HS-27A (cell line): ENCODE measurements around the gene PLPPR2.
A peak's percentile ranks its signal among the peaks of the same experiment; 100 is the strongest.
"Not testable (repeated sequence)": the region's sequence is repeated elsewhere in the genome, so short reads cannot be mapped to it uniquely, and the experiment has no call there.

Experiments used
- DNase-seq: peaks from one replicate; pipeline ENCODE4 v3.0.0-alpha.2; 2012; ENCODE audit warnings: low read depth, missing footprints

Gene PLPPR2

DNA sequence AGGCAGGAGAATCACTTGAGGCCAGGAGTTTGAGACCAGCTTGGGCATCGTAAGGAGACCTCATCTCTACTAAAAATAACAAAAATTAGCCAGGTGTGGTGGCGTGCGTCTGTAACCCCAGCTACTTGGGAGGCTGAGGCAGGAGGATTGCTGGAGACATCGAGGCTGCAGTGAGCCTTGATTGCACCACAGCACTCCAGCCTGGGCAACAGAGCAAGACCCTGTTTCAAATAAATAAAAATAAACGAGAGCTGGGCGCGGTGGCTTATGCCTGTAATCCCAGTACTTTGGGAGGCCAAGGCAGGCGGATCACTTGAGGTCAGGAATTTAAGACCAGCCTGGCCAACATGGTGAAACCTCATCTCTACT, 15.1 kb upstream of the PLPPR2 start:
- not testable (repeated sequence) for DNase-seq

DNA sequence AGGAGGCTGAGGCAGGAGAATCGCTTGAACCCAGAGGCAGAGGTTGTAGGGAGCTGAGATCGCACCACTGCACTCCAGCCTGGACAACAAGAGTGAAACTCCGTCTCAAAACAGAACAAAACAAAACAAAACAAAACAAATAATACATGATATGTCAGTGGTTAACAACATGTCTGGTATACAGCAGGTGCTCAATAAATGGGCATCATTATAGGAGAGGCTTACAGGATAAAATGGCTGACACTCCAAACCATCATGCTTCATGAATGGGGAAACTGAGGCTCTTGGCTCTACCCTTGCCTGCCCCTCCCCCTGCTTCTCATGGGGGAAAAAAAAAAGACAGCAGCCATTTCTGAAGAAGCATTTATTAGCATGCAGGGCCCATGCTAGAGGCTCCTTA, 12.8 kb upstream of the PLPPR2 start:
- no peak for DNase-seq

DNA sequence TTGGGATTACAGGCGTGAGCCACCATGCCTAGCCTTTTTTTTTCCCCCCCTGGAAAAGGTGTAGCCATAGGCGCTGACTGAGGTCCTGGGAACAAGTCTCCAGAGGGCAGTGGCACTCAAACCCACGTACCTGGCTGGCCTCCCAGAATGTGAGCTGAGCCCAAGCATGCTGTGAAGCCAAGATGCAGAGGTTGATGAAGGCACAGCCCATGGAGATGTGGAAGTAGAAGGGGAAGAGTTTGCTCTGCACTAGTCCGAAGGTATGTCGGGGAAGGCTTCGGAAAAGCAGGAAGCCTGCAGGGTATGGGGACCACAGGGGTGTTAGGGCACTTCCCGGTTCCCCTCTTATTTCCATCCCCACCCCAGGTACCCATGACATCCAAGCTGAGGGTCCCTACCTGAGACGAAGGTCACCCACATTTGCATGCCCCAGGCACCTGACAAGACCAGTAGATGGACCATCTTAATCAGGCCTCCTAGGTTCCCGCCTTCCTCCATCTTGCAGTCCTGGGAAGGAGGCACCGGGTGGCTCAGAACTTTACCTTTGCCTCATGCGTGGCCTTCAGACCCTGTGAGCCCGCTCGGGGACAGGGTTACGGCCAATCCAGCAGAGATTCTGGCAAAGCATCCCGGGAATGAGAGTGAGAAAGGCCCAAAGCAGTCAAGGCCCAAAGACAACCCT, 10.0 kb upstream of the PLPPR2 start:
- no peak for DNase-seq

DNA sequence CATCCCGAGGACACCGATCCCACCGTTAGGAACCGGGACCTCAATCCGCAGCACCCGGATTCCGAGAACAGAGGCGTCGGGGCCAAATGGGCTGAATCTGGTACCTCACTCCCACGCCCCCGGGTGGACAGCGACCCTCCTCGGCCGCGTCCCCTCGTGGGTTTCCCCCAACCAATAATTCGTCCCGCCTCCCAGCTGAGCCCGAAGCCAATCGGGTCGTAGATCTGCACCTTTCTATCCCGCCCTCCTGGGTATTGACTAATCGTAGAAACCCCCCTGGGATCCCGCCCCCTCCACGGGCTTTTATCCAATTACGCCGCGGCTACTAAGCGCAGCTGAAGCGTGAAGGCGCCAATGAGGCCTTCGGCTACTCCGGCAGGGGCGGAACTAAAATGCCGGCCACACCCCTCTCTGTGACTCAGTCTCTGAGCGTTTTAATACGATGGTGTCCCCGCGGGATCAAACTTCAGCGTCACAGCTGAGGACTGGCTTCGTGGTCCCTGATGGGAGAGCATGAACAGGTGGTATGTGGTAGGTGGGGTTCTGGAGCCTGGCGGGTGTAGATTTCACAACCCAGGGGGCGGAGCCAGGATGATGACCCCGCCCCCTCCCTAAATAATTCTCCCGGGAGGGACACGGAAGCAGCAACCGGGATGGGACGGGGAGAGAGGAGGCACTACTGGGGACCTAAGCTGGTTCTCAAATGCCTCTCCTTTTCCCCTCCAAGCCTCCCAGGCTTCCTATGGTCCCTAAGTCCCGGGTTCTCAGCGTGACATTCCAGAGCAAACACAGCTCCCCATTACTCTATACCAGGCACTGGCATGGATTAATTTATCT, 8.9 kb upstream of the PLPPR2 start, which contains the start of the genes CCDC159 and TMEM205:
TSS of gene CCDC159 (plus strand) at position 416 of the 837 bp plus-strand sequence. CDS start at position 504, 88 bp downstream.
TSS of gene TMEM205 (minus strand) at position 165 of the 837 bp plus-strand sequence. CDS start 649 bp downstream, outside the sequence.
- peak; percentile 98 for DNase-seq

DNA sequence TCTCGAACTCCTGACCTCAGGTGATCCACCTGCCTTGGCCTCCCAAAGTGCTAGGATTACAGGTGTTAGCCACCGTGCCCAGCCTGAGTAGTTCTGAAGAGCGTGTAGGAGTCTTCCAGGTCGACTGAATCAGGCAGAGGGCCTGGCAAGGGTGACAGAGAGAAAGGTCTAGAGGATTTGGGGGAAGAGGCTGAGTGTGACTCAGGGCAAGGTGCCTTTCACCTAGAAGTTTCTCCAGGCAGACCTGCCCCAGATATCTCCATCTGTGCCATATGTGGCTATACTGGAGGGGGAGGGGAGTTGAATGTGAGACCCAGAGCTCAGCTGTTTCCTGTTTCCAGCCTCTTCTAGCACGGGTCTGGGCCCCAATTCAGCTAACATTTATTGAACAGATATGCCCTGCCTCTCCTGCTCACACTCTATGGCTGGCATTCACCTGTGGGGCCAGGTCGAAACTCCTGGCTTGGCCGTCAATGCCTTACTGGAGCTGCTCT, 7.6 kb upstream of the PLPPR2 start:
- DNase-seq, result no peak

DNA sequence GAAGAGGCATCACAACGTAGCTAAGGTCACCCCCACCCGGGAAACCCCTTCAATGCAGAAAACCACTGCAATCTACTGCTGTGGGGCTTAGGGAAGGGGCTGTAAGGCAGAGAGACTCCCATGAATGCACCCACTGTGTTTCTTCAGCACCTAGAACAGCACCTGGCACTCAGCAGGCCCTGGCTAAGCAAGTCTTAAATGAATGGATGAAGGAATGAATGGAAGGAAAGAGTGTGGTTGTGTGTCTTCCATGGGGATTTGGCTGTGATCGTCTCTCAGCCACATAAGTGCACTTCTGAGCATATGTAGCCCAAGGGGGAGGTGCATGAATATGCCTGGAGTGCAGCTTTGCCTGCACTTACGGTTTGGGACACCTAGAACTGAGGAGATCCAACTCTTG, 6.1 kb upstream of the PLPPR2 start:
- DNase-seq, result no peak

DNA sequence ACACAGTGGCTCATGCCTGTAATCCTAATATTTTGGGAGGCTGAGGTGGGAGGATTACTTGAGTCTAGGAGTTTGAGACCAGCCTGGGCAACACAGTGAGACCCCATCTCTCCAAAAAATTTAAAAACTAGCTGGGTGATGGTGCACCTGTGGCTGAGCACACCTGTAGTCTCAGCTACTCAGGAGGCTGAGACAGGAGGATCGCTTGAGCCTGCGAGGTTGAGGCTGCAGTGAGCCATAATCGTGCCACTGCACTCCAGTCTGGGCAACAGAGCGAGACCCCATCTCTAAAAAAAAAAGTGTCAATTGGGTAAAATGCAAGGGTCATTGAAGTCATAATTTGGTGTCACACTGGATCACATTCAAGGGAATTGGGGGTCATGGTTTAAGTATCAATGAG, 1.1 kb upstream of the PLPPR2 start:
- DNase-seq, result not testable (repeated sequence)

DNA sequence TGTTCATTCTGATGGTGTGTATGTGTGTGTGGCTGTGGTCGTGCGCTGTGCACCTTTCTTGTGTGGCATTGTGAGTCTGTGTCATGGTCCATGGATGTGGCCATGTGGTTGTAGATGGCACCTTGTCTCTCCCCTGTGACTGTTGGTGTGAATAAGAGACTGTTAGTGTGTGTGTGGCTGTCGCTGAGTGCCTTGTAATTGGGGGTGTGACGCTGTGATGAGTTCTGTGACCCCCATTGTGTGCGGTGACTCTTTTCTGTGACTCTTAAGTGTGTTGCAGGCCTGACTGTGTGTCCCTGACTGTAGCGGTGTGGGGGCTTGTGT, 804 bp downstream of the PLPPR2 start:
- no peak for DNase-seq

DNA sequence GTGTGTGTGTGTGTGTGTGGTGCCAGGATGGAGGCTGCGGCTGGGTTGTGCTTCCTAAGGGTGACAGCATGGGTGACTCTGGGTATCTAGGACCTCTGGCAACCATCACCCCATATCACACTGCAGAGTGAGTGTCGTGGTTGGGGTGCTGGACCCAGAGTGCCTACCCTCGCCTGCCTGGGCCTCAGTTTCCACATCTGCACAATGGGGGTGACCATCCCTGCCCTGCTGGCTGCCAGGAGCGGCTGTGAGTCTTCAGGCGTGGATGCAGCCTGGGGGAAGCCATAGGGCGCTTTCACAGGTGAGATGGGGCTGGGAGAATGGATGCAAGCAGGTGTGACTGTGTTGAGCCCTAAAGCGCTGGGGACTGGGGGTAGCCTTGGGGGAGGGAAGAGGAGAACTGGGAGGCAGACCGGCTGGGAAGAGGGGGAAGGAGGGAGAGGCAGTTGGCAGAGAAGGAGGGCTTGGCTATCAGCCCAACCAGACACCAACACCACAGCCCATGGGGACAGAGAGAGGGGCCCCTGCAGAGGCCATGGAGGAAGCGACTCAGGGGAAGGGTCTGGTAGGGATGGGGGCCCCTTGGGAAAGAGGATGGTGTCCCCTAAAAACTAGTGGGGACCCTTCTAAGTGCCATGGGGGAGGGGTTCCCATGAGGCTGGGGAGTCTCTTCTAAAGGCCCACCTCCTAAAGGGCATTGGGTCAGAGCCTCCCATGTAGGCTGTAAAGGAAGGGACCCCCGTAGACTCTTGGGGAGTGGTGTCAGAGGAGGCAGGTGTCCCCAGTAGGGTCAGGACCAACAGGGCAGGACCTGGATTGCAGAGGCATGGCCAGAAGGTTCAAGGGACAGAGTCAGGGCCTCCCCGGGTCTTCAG, 1.7 kb downstream of the PLPPR2 start:
- DNase-seq, result no peak

DNA sequence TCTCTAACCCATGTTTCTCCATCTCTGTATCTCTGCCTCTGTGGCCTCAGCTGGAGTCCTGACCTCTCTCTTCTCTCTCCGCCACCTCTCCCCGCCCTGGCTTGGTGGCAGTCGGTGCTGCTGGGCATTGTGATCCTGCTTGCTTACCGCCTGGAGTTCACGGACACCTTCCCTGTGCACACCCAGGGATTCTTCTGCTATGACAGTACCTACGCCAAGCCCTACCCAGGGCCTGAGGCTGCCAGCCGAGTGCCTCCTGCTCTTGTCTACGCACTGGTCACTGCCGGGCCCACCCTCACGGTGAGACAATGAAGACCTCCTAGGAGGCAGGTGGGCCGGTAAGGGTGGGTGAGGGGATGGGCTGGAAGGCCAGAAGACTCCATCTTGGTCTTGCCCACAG, 4.2 kb downstream of the PLPPR2 start:
- DNase-seq, result no peak

DNA sequence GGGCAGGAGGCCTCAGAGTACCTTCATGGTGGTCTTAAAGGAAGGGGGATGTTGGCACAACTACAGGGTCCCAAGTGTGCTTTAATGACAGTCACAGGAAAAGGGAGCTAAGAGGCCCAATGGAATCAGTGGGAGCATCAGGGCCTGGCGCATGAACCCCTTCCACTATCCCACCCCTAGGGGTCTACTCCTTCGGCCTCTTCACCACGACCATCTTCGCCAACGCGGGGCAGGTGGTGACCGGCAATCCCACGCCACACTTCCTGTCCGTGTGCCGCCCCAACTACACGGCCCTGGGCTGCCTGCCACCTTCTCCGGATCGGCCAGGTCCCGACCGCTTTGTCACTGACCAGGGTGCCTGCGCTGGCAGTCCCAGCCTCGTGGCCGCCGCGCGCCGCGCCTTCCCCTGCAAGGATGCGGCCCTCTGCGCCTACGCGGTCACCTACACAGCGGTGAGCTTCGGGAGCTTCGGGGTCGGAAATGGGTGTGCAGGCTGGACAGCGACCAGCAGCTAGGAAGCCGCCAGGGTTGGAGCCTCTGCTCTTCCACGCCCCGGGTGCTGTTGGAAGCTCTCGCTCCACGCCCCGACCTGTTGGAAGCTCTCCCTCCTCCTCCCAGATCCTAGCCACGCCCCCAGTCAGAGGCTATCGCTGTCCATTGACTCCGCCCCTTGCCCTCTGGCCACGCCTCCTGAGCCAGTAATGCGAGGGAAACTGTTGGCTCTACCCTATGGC, 6.0 kb downstream of the PLPPR2 start:
- DNase-seq, result no peak

DNA sequence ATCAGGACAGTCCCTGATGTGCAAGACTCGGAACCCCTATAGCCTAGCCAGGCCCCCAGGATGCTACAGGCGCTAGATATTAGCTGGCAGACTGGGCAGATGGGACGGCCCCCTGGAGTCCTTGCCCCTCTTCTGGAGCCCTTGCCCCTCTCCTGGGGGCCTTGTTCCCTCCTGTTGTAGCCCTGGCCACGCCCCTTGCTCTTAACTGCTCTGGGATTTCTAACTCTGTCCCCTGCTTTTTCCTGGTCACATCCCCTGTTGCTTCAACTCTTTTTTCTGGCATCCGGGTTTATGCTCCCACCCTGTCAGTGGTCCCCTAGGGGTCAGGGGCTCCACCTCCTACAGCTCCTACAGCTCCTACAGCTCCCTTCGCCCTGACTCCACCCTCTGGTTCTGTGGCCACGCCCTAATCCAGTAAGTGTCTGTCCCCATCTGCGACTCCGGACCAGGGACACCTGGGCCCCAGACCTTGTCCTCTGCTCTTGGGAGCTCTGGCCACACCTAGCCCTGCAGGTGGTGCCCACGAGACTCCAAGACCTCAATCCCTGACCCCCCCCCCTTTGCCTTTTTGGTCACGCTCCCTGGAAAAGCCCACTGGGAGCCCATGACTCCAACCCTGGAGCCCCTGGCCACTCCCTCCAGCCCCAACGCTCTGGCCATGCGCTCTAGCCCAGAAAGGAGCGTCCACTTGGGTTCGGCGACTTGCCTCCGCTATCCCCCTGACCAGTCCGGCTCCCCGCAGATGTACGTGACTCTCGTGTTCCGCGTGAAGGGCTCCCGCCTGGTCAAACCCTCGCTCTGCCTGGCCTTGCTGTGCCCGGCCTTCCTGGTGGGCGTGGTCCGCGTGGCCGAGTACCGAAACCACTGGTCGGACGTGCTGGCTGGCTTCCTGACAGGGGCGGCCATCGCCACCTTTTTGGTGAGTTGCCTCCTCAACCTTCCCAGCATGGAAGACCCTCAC, 6.8 kb downstream of the PLPPR2 start:
- DNase-seq, result no peak

DNA sequence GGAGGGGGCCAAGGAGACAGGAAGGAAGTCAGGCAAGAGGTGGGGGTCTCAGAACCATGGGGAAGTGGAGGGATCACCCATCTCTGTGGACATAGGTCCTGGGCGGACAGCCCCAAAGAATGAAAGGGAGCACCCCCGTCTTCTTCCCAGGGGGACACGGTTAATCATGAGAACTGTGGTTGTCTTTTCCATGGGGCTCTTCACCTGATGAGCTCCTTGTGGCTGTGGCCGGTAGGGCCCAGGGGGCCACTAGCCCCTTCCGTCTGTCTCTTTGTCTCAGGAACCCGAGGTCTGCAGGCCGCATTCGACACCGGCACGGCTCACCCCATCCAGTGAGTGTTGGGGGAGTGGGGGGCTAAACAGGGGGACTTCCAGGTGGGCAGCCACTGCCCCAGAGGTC, 8.6 kb downstream of the PLPPR2 start:
- DNase-seq, result no peak

DNA sequence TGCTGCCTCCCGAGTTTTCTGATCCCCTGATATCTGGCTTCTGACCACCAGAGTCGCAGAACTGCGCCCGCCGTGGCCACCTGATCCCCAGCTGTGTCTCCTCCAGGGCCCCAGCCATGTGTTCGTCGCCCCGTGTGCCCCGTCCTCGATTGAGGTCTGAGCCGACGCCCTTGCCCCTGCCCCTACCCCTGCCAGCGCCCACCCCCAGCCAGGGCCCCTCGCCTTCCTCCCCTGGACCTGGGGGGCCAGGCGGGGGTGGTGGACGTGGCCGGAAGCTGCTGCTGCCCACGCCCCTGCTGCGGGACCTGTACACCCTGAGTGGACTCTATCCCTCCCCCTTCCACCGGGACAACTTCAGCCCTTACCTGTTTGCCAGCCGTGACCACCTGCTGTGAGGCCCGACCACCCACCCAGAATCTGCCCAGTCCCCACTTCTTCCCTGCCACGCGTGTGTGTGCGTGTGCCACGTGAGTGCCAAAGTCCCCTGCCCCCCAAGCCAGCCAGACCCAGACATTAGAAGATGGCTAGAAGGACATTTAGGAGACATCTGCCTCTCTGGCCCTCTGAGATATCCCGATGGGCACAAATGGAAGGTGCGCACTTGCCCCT, 9.2 kb downstream of the PLPPR2 start:
- DNase-seq, result no peak

DNA sequence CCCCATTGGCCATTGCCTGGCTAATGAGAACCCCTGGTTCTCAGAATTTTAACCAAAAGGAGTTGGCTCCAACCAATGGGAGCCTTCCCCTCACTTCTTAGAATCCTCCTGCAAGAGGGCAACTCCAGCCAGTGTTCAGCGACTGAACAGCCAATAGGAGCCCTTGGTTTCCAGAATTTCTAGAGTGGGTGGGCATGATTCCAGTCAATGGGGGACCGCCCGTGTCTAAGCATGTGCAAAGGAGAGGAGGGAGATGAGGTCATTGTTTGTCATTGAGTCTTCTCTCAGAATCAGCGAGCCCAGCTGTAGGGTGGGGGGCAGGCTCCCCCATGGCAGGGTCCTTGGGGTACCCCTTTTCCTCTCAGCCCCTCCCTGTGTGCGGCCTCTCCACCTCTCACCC, 9.7 kb downstream of the PLPPR2 start:
- no peak for DNase-seq

DNA sequence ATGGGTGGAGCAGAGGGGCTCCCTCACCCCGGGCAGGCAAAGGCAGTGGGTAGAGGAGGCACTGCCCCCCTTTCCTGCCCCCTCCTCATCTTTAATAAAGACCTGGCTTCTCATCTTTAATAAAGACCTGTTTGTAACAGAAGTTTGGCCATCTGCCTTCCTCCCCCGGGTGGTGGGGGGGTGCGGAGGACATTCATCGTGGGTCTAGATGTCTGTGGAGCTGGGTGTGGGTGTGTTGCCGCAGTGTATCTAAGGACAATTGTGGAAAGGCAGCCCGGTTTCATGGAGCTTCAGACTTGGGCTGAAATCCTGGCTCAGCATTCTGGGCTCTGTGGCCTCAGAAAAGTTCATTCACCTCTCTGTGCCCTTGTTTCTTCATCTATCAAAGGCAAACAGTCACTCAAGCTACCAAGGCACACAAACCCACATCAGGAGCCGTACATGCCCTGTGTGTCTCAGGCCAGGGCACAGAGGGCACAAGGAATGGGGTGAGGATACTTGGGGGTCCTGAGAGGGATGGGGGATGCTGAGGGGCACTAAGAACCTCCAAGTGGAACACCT, 10.4 kb downstream of the PLPPR2 start:
- no peak for DNase-seq

DNA sequence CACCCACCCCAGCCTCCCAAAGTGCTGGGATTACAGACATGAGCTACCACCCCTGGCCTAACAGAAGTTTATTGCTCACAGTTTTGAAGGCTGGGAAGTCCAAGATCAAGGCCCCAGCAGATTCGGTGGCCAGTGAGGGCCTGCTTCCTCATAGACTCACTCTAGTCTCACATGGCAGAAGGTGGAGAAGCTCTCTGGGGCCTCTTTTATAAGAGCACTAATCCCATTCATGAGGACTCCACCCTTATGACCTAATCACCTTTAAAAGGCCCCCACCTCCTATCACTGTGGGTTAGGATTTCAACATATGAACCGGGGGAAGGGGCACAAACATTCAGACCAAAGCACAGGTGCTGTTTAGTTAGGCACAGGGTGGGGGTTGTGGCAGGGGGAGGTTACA, 12.3 kb downstream of the PLPPR2 start:
- no peak for DNase-seq

DNA sequence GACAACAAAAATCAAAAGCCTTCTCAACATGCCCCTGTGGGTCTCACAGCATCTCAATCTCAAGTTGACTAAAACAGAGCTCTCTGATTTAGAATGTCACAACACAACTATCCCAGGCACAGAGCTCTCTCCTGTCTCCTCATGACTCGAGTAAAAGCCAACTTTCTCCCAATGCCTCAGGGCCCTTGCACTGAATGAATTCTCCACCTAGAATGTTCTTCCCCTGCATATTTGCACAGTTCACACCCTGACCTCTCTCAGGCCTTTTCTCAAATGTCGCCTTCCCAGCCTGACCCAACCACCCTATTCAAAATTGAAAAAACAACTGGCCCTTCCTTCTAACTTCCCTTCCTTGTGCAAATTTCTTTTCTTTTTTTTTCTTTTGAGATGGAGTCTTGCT, 15.5 kb downstream of the PLPPR2 start:
- no peak for DNase-seq

DNA sequence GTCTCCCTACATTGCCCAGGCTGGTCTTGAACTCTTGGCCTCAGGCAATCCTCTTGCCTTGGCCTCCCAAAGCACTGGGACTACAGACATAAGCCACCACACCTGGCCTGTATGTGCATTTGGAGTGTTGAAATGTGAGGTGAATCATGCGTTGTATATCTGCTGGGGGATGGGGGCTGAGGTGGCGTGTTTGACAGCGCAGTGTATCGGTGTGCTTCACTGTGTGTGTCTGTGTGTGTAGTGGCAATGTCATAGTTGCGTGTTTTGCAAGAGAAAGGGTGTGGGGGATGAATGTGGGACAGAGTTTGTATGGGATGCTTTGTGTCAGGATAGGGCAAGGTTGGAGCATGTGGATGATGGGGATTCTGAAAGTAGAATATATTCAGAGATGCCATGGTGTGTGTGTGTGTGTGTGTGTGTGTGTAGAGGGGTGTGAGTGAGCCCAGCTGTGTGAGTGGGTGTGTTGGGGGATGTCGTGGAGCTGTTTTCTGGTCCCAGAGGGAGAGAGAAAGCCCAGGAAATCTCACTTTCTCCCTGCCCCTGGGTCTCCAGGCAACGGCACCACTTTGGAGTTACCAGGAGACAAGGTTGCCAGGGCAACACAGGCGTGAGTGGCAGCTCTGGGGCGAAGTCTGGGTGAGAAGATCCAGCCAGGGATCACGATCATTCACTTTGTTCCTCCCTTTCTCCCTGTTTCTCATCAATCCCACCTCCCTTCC, 18.1 kb downstream of the PLPPR2 start:
- no peak for DNase-seq
